SK-N-SH treated with all-trans-retinoic acid at 6 μM for 48 hours (cell line): ENCODE measurements around the gene CCND1.

Experiments
- ARNTL ChIP-seq: fragments of 450-650 bp; formaldehyde crosslinking; IDR thresholded peaks from 2 replicates; pipeline ENCODE4 v1.5.0; 2020; ENCODE audit warnings: low read depth, mild to moderate bottlenecking, moderate library complexity, borderline replicate concordance
- BACH2 ChIP-seq: fragments of 250-450 bp; sonication (Bioruptor Pico); IDR thresholded peaks from 2 replicates; pipeline ENCODE4 v1.9.0; 2021; ENCODE audit warnings: mild to moderate bottlenecking, borderline replicate concordance
- ESRRG ChIP-seq: fragments of 250-450 bp; sonication (Bioruptor Pico); IDR thresholded peaks from 2 replicates; pipeline ENCODE4 v1.6.1; 2021; ENCODE audit warnings: mild to moderate bottlenecking
- ISL1 ChIP-seq: fragments of 250-450 bp; sonication (Bioruptor Pico); IDR thresholded peaks from 2 replicates; pipeline ENCODE4 v2.1.2; 2022; ENCODE audit warnings: mild to moderate bottlenecking, moderate library complexity
- TOX ChIP-seq: fragments of 250-450 bp; sonication (Bioruptor Pico); IDR thresholded peaks from 2 replicates; pipeline ENCODE4 v1.8.0; 2021; ENCODE audit warnings: mild to moderate bottlenecking, moderate library complexity, borderline replicate concordance
- ZNF565 ChIP-seq: fragments of 450-650 bp; formaldehyde crosslinking; conservative IDR thresholded peaks from 2 replicates; pipeline ENCODE4 v1.5.0; 2020; ENCODE audit warnings: low read depth, mild to moderate bottlenecking, moderate library complexity
- TF ChIP-seq, protein P1 (sequence below): fragments of 250-450 bp; sonication (Bioruptor Pico); IDR thresholded peaks from 2 replicates; pipeline ENCODE4 v1.8.0; 2021; ENCODE audit warnings: low read depth, mild to moderate bottlenecking, moderate library complexity, borderline replicate concordance

DNA sequence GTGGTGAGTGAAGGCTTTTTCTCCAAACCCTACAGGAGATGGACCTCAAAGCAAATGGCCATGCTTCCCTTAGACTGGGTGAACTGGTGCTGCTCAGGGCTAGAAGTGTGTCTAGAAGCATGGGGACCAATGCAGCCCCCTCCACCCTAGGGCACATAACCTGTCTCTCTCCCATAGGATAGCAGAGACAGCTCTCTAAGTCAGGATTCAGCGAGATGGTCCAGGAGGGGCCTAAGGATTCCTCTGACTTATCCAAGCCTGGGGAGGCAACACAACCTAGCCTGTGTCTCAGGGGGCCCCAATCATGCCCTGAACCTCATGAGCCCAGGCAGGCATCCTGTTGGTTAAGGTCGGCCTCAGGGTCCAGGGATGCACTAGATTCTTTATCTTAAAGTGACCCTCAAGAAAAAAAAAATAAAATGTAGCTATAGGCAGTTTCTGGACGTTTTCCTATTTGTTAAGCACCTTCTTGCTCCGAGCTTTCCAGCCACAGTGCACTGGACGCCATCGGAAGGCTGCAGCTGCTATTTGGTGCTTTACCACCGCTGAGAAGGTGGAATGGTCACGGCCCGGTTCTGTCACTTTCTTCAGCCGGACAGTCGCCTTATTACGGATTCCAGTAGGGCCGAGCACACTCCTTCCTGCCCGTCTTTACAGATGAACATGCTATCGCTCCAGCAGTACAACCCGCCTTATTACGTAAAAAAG is 5.0 kb upstream of the CCND1 start:
- TF ChIP-seq ESRRG (CRISPR knock-in tag) (no peak), ZNF565 (no peak), TOX (CRISPR knock-in tag) (no peak), BACH2 (CRISPR knock-in tag) (no peak), ISL1 (no peak), ARNTL (CRISPR knock-in tag) (no peak)
- TF ChIP-seq, protein P1, sequence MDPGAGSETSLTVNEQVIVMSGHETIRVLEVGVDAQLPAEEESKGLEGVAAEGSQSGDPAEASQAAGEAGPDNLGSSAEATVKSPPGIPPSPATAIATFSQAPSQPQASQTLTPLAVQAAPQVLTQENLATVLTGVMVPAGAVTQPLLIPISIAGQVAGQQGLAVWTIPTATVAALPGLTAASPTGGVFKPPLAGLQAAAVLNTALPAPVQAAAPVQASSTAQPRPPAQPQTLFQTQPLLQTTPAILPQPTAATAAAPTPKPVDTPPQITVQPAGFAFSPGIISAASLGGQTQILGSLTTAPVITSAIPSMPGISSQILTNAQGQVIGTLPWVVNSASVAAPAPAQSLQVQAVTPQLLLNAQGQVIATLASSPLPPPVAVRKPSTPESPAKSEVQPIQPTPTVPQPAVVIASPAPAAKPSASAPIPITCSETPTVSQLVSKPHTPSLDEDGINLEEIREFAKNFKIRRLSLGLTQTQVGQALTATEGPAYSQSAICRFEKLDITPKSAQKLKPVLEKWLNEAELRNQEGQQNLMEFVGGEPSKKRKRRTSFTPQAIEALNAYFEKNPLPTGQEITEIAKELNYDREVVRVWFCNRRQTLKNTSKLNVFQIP (CRISPR knock-in tag), result no peak
